HG02623 (cell line): ENCODE results near the gene AP3M1.
A peak's percentile ranks its signal among the peaks of the same experiment; 100 is the strongest.

Experiments used
- ATAC-seq: cut with Tn5 transposase; IDR thresholded peaks from one replicate; pipeline ENCODE4 v1.9.1; 2021; ENCODE audit warnings: moderate library complexity; ENCODE audit not compliant: unreplicated experiment

The AP3M1 gene

GRCh38 chr10:74117738-74118137, 32.9 kb downstream of the AP3M1 start:
- no peak for ATAC-seq

- no peak for ATAC-seq
Measured at GRCh38 chr10:74114041-74114448, 36.6 kb downstream of the AP3M1 start.

GRCh38 chr10:74113546-74113945, 37.1 kb downstream of the AP3M1 start:
- no peak for ATAC-seq

- ATAC-seq: no peak
Measured at GRCh38 chr10:74111799-74112198, 38.8 kb downstream of the AP3M1 start.

GRCh38 chr10:74110120-74110519, 40.5 kb downstream of the AP3M1 start:
- ATAC-seq: no peak

GRCh38 chr10:74109452-74109851, 41.2 kb downstream of the AP3M1 start:
- ATAC-seq: no peak

GRCh38 chr10:74107391-74107790, 43.2 kb downstream of the AP3M1 start:
- ATAC-seq: no peak

GRCh38 chr10:74104996-74105395, 45.6 kb downstream of the AP3M1 start:
- no peak for ATAC-seq

- ATAC-seq: no peak
Measured at GRCh38 chr10:74104480-74104879, 46.1 kb downstream of the AP3M1 start.

- ATAC-seq: no peak
Measured at GRCh38 chr10:74103560-74104258, 46.9 kb downstream of the AP3M1 start.

GRCh38 chr10:74099836-74100235, 50.8 kb downstream of the AP3M1 start:
- no peak for ATAC-seq

- ATAC-seq: no peak
Measured at GRCh38 chr10:74099420-74099819, 51.2 kb downstream of the AP3M1 start.

- no peak for ATAC-seq
Measured at GRCh38 chr10:74097776-74098175, 52.9 kb downstream of the AP3M1 start.

- ATAC-seq: peak; percentile 68
Measured at GRCh38 chr10:74096777-74097176, 53.9 kb downstream of the AP3M1 start.

- no peak for ATAC-seq
Measured at GRCh38 chr10:74094231-74094630, 56.4 kb downstream of the AP3M1 start.

- no peak for ATAC-seq
Measured at GRCh38 chr10:74093530-74094164, 57.0 kb downstream of the AP3M1 start.

GRCh38 chr10:74092372-74092771, 58.3 kb downstream of the AP3M1 start:
- ATAC-seq: no peak

- no peak for ATAC-seq
Measured at GRCh38 chr10:74088722-74089121, 61.9 kb downstream of the AP3M1 start.

GRCh38 chr10:74086317-74086716, 64.3 kb downstream of the AP3M1 start:
- ATAC-seq: no peak

GRCh38 chr10:74084955-74085354, 65.7 kb downstream of the AP3M1 start:
- ATAC-seq: peak; percentile 66

- no peak for ATAC-seq
Measured at GRCh38 chr10:74083304-74083703, 67.3 kb downstream of the AP3M1 start.

- no peak for ATAC-seq
Measured at GRCh38 chr10:74081941-74082718, 68.5 kb downstream of the AP3M1 start.
